ENCODE data around the gene PPA2. TPM values are rescaled to one million over a fixed set of nuclear protein-coding genes. Genes with fewer than 3 reads are reported as not detected.

The PPA2 gene
- total and polyA plus RNA-seq, 10 of the 15 experiments (the other 5 are each of a cell fraction or from before 2014, with no cell fraction given): 93.8 to 293 (median 146) TPM

GRCh38 chr4:105357258-105357980 lies 116.4 kb downstream of the PPA2 start:
- intact Hi-C loops (cut with micrococcal nuclease; ENCODE audit: unreplicated experiment) (no loop called here), in situ Hi-C loops (cut with MboI) (no loop called here)
- Histone ChIP-seq H3K79me2 (ENCODE audit: control insufficient read depth, insufficient read depth, low read length) (no peaks in the 10 kb centered on the region), H3K36me3 (ENCODE audit: control insufficient read depth in 2 of 2, insufficient read depth in 2 of 2, low read length in 1 of 2) (no peaks in the 10 kb centered on the region; a peak in 1 of 4 replicates), H3K4me1 (ENCODE audit: control insufficient read depth, insufficient read depth, low read length) (no peaks in the 10 kb centered on the region; the same call in 1 of the 2 replicates), H3K27ac (ENCODE audit: control insufficient read depth, insufficient read depth) (no peak overlapping the region), H3K4me2 (ENCODE audit: control insufficient read depth, insufficient read depth) (no peak overlapping the region), H3K9me3 (replicated peaks; ENCODE audit: control insufficient read depth, insufficient read depth, low read length) (no peaks in the 10 kb centered on the region; the same call in 2 of the 3 replicates), H2AFZ (ENCODE audit: control insufficient read depth, low read depth, low read length) (no peak overlapping the region), H4K20me1 (ENCODE audit: control insufficient read depth, insufficient read depth) (no peaks in the 10 kb centered on the region), H3K9ac (ENCODE audit: control insufficient read depth, insufficient read depth, low read length) (no peak overlapping the region), H3K27me3 (replicated peaks in 1 of 2; ENCODE audit: control insufficient read depth in 2 of 2, insufficient read depth in 2 of 2, low read length in 1 of 2) (no peaks in the 10 kb centered on the region), H3K4me3 (no peak overlapping the region)
- no peak for TF ChIP-seq JUND (IDR thresholded peaks at IDR 0.05; ENCODE audit: low read depth, low read length)
- TF ChIP-seq, protein P1, sequence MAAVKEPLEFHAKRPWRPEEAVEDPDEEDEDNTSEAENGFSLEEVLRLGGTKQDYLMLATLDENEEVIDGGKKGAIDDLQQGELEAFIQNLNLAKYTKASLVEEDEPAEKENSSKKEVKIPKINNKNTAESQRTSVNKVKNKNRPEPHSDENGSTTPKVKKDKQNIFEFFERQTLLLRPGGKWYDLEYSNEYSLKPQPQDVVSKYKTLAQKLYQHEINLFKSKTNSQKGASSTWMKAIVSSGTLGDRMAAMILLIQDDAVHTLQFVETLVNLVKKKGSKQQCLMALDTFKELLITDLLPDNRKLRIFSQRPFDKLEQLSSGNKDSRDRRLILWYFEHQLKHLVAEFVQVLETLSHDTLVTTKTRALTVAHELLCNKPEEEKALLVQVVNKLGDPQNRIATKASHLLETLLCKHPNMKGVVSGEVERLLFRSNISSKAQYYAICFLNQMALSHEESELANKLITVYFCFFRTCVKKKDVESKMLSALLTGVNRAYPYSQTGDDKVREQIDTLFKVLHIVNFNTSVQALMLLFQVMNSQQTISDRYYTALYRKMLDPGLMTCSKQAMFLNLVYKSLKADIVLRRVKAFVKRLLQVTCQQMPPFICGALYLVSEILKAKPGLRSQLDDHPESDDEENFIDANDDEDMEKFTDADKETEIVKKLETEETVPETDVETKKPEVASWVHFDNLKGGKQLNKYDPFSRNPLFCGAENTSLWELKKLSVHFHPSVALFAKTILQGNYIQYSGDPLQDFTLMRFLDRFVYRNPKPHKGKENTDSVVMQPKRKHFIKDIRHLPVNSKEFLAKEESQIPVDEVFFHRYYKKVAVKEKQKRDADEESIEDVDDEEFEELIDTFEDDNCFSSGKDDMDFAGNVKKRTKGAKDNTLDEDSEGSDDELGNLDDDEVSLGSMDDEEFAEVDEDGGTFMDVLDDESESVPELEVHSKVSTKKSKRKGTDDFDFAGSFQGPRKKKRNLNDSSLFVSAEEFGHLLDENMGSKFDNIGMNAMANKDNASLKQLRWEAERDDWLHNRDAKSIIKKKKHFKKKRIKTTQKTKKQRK (IDR thresholded peaks at IDR 0.05; ENCODE audit: low read depth, low read length): no peak
- no peak for TF ChIP-seq EGR1 (IDR thresholded peaks at IDR 0.05; ENCODE audit: borderline replicate concordance in 1 of 2, low read depth in 2 of 2, low read length in 2 of 2)
- no peak for TF ChIP-seq EED (IDR thresholded peaks at IDR 0.05; ENCODE audit: low read depth)
- no peak for TF ChIP-seq MAX (IDR thresholded peaks at IDR 0.05; ENCODE audit: low read depth, low read length)
- TF ChIP-seq TAF1 (IDR thresholded peaks at IDR 0.05; ENCODE audit: borderline replicate concordance, low read depth, low read length): no peak
- no peak for TF ChIP-seq MTA3 (IDR thresholded peaks at IDR 0.05; ENCODE audit: borderline replicate concordance, low read length)
- TF ChIP-seq ATF3 (IDR thresholded peaks at IDR 0.05; ENCODE audit: borderline replicate concordance, extremely low read depth, low read depth, low read length): no peak
- TF ChIP-seq IRF4 (IDR thresholded peaks at IDR 0.05; ENCODE audit: low read depth, low read length): no peak
- TF ChIP-seq EP300 (IDR thresholded peaks at IDR 0.05; ENCODE audit: borderline replicate concordance in 1 of 2, control insufficient read depth in 1 of 2, low read depth in 2 of 2, low read length in 2 of 2): no peak
- no peak for TF ChIP-seq PML (IDR thresholded peaks at IDR 0.05; ENCODE audit: low read length)
- TF ChIP-seq HDAC6 (IDR thresholded peaks at IDR 0.05; ENCODE audit: unreplicated experiment): no peak
- no peak for TF ChIP-seq NBN (IDR thresholded peaks at IDR 0.05)
- TF ChIP-seq HCFC1 (IDR thresholded peaks at IDR 0.05; ENCODE audit: low read length): no peak
- no peak for TF ChIP-seq CREM (IDR thresholded peaks at IDR 0.05; ENCODE audit: low read depth)
- no peak for TF ChIP-seq POLR2AphosphoS5 (IDR thresholded peaks at IDR 0.05; ENCODE audit: low read length)
- ChIA-PET SMC1A (ENCODE audit: uncharacterized antibody, unreplicated experiment) (interaction anchor here (0.9 to 1.3 kb wide), 2 partner anchors 9 to 96 kb away, joined by 3 read pairs; no protein-coding TSS in a partner anchor), POLR2A (no interaction called here), RAD21 (ENCODE audit: unreplicated experiment) (interaction anchor here (0.7 kb wide), 1 partner anchor 52 kb away, joined by 3 read pairs; no protein-coding TSS in a partner anchor), CTCF (no interaction called here)
- DNase-seq (ENCODE audit: low read depth, low spot score) (no peak), ATAC-seq (no peak), FAIRE-seq (no peak)
- no TSS peak for BruUV-seq (replicated peaks)

Data from GM12878 (cell line).